ENCODE data around the gene OR51B2.

DNA sequence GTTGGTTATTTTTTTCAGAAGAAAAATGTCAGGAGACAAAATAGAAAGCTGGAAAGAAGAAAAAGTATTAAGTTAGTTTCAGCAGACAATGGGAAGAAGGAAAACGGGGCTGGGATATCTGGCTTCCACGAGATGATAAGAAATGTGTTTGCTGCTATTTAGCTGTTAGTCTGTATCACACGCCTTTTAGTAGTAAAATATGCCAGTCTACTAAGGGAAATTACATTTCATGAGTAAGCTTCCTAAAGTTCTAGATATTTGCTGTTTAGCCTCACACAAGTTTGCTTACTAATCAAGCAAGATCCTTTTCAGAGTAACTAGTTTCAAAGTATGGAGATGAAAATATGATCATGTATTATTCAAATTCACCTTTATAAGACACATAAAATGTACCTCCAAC, 23.8 kb downstream of the OR51B2 start:
- TF ChIP-seq, protein P1, sequence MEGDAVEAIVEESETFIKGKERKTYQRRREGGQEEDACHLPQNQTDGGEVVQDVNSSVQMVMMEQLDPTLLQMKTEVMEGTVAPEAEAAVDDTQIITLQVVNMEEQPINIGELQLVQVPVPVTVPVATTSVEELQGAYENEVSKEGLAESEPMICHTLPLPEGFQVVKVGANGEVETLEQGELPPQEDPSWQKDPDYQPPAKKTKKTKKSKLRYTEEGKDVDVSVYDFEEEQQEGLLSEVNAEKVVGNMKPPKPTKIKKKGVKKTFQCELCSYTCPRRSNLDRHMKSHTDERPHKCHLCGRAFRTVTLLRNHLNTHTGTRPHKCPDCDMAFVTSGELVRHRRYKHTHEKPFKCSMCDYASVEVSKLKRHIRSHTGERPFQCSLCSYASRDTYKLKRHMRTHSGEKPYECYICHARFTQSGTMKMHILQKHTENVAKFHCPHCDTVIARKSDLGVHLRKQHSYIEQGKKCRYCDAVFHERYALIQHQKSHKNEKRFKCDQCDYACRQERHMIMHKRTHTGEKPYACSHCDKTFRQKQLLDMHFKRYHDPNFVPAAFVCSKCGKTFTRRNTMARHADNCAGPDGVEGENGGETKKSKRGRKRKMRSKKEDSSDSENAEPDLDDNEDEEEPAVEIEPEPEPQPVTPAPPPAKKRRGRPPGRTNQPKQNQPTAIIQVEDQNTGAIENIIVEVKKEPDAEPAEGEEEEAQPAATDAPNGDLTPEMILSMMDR (IDR thresholded peaks at IDR 0.05) = no peak
- TF ChIP-seq POLR2A (IDR thresholded peaks at IDR 0.05) = no peak
